PC-9 (cell line): ENCODE data around the gene CASTOR2.
"Not testable (repeated sequence)": the region's sequence is repeated elsewhere in the genome, so short reads cannot be mapped to it uniquely, and the experiment has no call there.

Experiments used
- CTCF ChIP-seq: fragments of 200-600 bp; sonication (generic); conservative IDR thresholded peaks from 2 replicates; pipeline ENCODE4 v1.6.1; 2017; ENCODE audit warnings: mixed run types, antibody characterized with exemption, mild to moderate bottlenecking, moderate library complexity
- EZH2 ChIP-seq: fragments of 200-600 bp; sonication (generic); IDR thresholded peaks from 2 replicates; pipeline ENCODE4 v1.8.0; 2017; ENCODE audit warnings: antibody characterized with exemption, low read depth

DNA sequence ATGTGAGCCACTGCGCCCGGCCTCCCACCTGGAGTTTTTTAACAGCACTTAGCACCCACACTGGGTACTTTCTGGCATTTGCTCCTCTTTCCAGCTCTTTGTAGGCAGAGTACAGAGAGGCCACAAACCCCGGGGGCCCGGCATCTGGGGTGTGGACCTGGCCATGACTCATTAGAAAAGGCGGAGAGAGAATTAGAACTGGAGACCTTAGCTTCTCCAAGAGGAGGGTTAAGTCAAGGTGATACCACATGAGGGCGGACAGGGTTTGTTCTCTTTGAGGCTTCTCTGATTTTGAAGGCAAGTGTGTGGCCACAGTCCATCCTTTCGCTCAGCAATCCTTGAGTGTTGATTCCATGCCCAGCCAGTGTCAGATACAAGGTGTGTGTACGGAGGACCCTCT is 36.9 kb downstream of the CASTOR2 start:
- not testable (repeated sequence) for TF ChIP-seq CTCF, EZH2
